GM04504 (cell line): ENCODE measurements around the gene GUCA1A.
A peak's percentile ranks its signal among the peaks of the same experiment; 100 is the strongest.
"Not testable (repeated sequence)": the region's sequence is repeated elsewhere in the genome, so short reads cannot be mapped to it uniquely, and the experiment has no call there.

Experiments
- DNase-seq: peaks from one replicate; pipeline ENCODE4 v3.0.0-alpha.2; 2012; ENCODE audit warnings: low read depth

GUCA1A gene

GRCh38 chr6:42177514-42178364 lies 4.6 kb downstream of the GUCA1A start:
- DNase-seq = no peak

- no peak for DNase-seq
Measured at GRCh38 chr6:42179261-42179944, 6.2 kb downstream of the GUCA1A start.

- no peak for DNase-seq
Measured at GRCh38 chr6:42179945-42180313, 6.8 kb downstream of the GUCA1A start.

GRCh38 chr6:42182101-42182500 lies 8.9 kb downstream of the GUCA1A start:
- no peak for DNase-seq

- DNase-seq = no peak
Measured at GRCh38 chr6:42184475-42184874, 11.3 kb downstream of the GUCA1A start.

GRCh38 chr6:42185597-42185996 lies 12.4 kb downstream of the GUCA1A start:
- DNase-seq = no peak

- no peak for DNase-seq
Measured at GRCh38 chr6:42188406-42188805, 15.2 kb downstream of the GUCA1A start.

GRCh38 chr6:42190554-42191183 lies 17.5 kb downstream of the GUCA1A start:
- DNase-seq = peak; percentile 61

GRCh38 chr6:42192385-42192784 lies 19.2 kb downstream of the GUCA1A start:
- DNase-seq = not testable (repeated sequence)

- no peak for DNase-seq
Measured at GRCh38 chr6:42193491-42193894, 20.3 kb downstream of the GUCA1A start.

GRCh38 chr6:42194056-42194455 lies 20.9 kb downstream of the GUCA1A start:
- no peak for DNase-seq

GRCh38 chr6:42195415-42195814 lies 22.3 kb downstream of the GUCA1A start:
- no peak for DNase-seq

GRCh38 chr6:42197555-42198362 lies 24.6 kb downstream of the GUCA1A start:
- peak; percentile 67 for DNase-seq

- DNase-seq = no peak
Measured at GRCh38 chr6:42199106-42199981, 26.2 kb downstream of the GUCA1A start.

- DNase-seq = peak; percentile 91
Measured at GRCh38 chr6:42200035-42200434, 26.9 kb downstream of the GUCA1A start.

- DNase-seq = no peak
Measured at GRCh38 chr6:42201382-42201781, 28.2 kb downstream of the GUCA1A start.

- not testable (repeated sequence) for DNase-seq
Measured at GRCh38 chr6:42202131-42202915, 29.2 kb downstream of the GUCA1A start.

GRCh38 chr6:42203183-42203582 lies 30.0 kb downstream of the GUCA1A start:
- DNase-seq = no peak

- DNase-seq = no peak
Measured at GRCh38 chr6:42204768-42205282, 31.7 kb downstream of the GUCA1A start.

GRCh38 chr6:42207559-42207958 lies 34.4 kb downstream of the GUCA1A start:
- DNase-seq = not testable (repeated sequence)
